GM18870 (cell line): Measurements from ENCODE around the gene PIM3.

ENCODE experiments used
- ATAC-seq: cut with Tn5 transposase; IDR thresholded peaks from one replicate; pipeline ENCODE4 v1.9.1; 2021; ENCODE audit warnings: moderate library complexity; ENCODE audit not compliant: unreplicated experiment

PIM3 gene

DNA sequence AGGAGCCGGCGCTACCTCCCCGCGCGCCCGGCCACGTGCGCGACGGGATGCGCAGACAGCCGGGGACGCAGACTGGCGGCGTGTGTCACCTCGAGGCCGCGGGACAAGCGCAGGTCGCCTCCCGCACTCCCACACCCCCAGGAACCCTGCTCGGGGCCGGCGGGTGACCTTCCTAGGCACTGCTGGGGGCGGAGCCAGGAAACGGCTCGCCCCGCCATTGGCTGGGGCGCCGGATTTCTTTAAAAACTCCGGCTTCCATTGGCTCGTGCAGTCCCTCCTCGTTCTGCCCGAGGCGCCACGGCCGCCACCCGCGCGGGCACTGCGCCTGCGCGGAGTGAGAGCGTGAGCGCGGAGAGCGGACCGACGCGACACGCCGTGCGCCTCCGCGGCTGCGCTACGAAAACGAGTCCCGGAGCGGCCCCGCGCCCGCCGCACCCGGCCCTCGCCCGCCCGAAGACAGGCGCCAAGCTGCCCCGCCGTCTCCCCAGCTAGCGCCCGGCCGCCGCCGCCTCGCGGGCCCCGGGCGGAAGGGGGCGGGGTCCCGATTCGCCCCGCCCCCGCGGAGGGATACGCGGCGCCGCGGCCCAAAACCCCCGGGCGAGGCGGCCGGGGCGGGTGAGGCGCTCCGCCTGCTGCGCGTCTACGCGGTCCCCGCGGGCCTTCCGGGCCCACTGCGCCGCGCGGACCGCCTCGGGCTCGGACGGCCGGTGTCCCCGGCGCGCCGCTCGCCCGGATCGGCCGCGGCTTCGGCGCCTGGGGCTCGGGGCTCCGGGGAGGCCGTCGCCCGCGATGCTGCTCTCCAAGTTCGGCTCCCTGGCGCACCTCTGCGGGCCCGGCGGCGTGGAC lies at the start of gene PIM3:
TSS of gene PIM3 (plus strand) at position 614 of the 846 bp plus-strand sequence. CDS start at position 790, 176 bp downstream.
- peak; percentile 60 for ATAC-seq

GRCh38 chr22:49911881-49912625 lies 48.5 kb upstream of the PIM3 start:
- ATAC-seq: no peak

GRCh38 chr22:49913026-49913425 lies 47.5 kb upstream of the PIM3 start:
- no peak for ATAC-seq

DNA sequence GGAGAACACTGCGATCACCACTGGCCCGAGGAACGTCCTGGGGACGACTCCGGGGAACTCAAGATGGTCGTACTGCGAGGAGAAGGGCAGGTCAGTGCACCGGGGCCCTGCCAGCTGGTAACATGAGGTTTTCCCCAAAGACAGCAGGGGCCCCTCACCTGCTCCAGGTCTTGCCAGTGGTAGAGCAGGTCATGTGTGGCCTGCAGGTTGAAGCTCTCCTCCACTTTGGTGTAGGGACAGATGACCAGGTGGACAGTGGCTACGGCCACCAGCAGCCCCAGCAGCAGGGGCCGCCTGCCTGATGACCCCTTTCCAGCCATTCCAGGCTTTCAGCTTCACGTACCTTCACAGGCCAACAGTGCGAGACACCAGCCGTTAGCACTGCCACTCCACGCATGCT lies 47.1 kb upstream of the PIM3 start:
- no peak for ATAC-seq

GRCh38 chr22:49914256-49914655 lies 46.3 kb upstream of the PIM3 start:
- no peak for ATAC-seq

DNA sequence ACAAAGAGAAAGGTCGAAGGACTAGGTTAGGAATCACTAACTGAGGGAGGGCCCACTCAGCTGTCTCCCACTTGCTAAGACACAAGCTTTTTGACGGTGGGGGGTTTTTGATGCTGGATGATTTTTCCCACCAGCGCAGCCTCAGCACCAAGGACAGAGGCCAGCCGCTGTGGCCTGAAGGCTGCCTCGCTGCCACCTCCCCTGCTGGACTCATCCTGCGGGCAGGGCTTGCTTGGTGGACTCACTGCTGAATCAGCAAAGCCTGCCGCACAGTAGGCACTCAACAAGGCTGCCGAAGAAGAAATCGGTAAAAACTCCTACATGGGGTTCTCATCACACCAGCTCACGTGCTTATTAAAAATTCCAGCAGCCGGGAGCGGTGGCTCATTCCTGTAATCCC lies 45.0 kb upstream of the PIM3 start:
- no peak for ATAC-seq

GRCh38 chr22:49916831-49917230 lies 43.7 kb upstream of the PIM3 start:
- ATAC-seq: no peak

GRCh38 chr22:49917974-49918910 lies 42.3 kb upstream of the PIM3 start, which contains the start of the genes ALG12 and CRELD2:
Gene ALG12, minus strand, starts transcription at chr22:49918438. Its CDS starts 4,673 bp downstream, at chr22:49913765.
Gene CRELD2, plus strand, starts transcription at chr22:49918634. Its CDS starts 136 bp downstream, at chr22:49918770.
- ATAC-seq: peak; percentile 70

DNA sequence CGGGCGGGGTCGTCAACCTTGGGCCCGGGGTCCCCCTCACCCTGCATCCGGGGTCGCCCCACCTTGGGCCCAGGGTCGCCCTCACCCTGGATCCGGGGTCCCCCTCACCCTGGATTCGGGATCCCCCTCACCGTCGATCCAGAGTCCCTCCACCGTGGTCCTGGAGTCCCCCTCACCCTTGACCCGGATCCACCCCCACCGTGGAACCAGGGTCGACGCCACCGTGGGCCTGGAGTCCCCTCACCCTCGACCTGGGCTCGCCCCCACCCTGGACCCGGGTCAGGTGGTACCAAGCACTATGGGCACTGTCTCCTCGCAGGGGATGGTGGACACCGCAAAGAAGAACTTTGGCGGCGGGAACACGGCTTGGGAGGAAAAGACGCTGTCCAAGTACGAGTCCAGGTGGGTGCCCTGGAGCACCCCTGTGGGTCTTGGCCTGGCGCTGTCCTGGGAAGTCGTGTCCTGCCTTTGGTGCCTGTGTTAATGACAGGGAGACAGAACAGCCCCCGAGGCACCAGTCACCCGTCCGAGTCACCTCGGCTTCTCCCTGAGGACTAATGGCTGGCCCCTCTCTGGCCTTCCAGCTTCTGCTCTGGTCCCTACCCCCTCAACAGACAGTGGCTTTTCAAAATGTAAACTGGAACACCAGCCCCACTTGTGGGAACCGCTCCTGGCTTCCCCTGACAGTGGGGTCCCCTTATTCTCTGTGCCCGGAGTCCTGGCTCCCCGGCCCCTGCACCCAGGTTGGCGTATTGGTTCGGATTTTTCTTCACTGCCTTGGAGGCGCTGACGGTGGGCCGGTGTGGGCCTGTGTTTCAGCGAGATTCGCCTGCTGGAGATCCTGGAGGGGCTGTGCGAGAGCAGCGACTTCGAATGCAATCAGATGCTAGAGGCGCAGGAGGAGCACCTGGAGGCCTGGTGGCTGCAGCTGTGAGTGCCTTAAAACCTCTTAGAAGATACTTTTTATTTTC lies 41.4 kb upstream of the PIM3 start:
- ATAC-seq: no peak

- no peak for ATAC-seq
Measured at GRCh38 chr22:49920859-49921258, 39.7 kb upstream of the PIM3 start.

DNA sequence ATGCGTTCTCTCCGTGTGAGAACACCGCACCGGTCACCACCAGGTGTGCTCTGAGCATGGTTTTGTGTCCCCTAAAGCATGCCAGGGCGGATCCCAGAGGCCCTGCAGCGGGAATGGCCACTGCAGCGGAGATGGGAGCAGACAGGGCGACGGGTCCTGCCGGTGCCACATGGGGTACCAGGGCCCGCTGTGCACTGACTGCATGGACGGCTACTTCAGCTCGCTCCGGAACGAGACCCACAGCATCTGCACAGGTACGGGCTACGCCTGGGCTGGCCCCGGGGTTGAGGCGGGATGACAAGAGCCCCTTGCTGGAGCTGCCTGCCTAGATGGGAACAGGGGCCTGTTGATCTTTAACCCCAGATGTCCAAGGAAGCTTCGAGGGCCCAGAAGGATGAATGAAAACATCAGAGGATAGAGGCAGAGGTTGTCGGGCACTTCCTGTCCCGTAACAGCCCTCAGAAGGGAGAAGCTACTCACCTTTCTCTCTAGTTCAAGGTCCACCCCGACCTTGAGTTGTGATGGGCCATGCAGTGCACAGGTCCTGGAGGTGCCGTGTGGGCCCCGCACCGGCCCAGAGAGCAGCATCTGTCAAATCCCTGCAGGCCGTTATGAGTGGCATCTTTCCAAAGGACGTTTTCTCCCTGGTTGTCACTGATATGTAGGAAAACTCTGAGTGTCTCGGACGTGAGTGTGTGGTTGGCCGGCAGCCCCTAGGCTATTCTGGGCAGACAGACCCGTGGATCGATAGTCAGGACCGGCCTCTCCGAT lies 38.9 kb upstream of the PIM3 start:
- no peak for ATAC-seq

DNA sequence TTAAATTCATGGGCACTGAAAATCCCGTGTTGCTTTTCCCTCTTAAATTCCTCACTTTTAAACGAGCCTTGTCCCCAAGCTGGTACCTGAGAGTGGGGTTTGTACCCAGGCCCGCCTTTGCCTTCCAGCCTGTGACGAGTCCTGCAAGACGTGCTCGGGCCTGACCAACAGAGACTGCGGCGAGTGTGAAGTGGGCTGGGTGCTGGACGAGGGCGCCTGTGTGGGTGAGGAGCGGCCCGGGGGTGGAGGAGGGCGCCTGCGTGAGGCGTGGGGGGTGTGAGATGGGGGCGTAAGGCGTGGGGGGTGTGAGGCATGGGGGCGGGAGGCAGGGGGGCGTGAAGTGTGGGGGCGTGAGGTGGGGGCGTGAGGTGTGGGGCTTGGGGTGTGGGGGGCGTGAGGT lies 38.1 kb upstream of the PIM3 start:
- no peak for ATAC-seq

DNA sequence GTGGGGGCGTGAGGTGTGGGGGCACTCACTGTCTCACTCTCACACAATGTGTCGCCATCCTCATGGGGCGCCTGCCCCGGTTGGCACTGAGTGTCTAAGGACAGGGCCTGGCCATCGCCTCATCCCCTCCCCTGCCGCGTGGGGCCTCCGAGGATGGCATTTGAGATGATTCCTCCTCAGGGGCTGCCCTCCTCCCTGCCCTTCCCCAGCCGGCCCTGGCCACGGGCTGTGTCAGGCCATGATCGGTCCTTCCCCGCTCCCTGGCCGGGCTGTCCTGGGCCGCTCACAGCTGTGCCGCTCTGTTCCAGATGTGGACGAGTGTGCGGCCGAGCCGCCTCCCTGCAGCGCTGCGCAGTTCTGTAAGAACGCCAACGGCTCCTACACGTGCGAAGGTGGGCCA lies 37.6 kb upstream of the PIM3 start:
- ATAC-seq: no peak

- ATAC-seq: no peak
Measured at GRCh38 chr22:49923445-49923844, 37.1 kb upstream of the PIM3 start.

- ATAC-seq: no peak
Measured at GRCh38 chr22:49924113-49924833, 36.3 kb upstream of the PIM3 start.

GRCh38 chr22:49925525-49926128 lies 34.9 kb upstream of the PIM3 start:
- no peak for ATAC-seq

GRCh38 chr22:49926916-49927315 lies 33.7 kb upstream of the PIM3 start:
- ATAC-seq: no peak
